Mononuclear cell (primary cell): ENCODE data around the gene NANOGP8. TPM values are rescaled to one million over a fixed set of nuclear protein-coding genes. Genes with fewer than 3 reads are reported as not detected.

ENCODE experiments used
- H3K27me3 ChIP-seq: 2 replicates; pipeline ENCODE4 v1.6.0; 2011; ENCODE audit warnings: low read length, control low read depth; ENCODE audit not compliant: insufficient read depth
- H3K4me1 ChIP-seq: 2 replicates; pipeline ENCODE4 v1.5.1; 2011; ENCODE audit warnings: mild to moderate bottlenecking, low read length, control low read depth; ENCODE audit not compliant: insufficient read depth
- H3K4me3 ChIP-seq: 2 replicates; pipeline ENCODE4 v1.5.1; 2011; ENCODE audit warnings: mild to moderate bottlenecking, low read length, moderate library complexity
- H3K9me3 ChIP-seq: 2 replicates; pipeline ENCODE4 v1.5.1; 2011; ENCODE audit warnings: low read depth, mild to moderate bottlenecking, control low read depth, low read length
- total RNA-seq: library from RNA; depleted of rRNA; stranded (reverse); fragments of >200 nt; gene quantifications from one replicate; pipeline ENCODE4 v1.2.3, GENCODE V29; 2012

Gene NANOGP8
- total RNA-seq, 1 donor: 0.21 TPM

DNA sequence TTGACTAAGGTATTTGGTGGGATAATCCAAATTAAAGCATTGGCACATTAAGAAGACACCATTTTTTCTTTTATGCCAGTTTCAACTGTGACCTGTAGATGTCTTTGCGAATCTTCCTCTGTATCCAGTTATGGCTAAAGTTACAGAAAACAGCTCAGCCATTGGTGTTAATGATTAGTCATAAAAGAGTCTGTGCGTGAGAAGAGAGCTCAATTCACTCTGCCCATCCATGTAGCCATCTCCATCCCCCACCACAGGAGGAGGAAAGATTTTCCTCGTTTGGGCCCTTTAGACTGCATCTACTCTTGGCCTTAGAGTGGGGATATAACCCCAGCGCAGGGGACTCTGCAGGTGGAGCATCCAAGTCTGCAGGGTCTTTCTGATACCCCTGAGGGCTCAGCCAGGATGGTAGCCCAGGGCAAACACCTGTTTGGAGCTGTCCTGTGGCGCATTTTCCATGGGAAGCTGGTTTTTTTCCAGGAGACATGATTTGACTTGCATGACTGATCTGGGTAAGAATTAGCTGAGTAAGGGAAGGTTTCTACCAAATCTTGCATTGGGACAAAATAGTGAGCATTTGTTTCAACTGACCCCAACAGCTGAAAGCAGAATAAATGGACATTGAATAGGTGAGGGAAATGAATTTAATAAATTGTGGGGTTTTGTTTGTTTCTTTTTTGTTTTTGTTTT is 29.5 kb downstream of the NANOGP8 start:
- H3K4me1 ChIP-seq: peaks cover 20% of the 10 kb centered on the region
- no peak overlapping the region for H3K4me3 ChIP-seq
- no peaks in the 10 kb centered on the region for H3K9me3 ChIP-seq
- no peaks in the 10 kb centered on the region for H3K27me3 ChIP-seq

DNA sequence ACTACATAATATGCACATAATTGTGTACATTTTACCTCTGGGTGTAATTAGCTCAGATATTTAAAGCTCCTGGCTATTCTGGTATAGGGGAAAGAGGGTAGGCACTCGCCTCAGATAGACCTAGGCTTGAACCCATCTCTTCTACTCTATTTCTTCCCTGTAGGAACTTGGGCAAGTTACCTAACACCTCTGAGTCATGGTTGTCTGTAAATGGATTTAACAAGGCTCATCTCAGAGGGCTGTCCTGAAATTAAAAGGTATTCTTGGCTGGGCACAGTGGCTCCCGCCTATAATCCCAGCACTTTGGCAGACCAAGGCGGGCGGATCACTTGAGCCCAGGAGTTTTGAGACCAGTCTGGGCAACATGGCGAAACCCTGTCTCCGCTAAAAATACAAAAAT is 30.7 kb downstream of the NANOGP8 start:
- H3K9me3 ChIP-seq: no peaks in the 10 kb centered on the region
- no peak overlapping the region for H3K4me3 ChIP-seq
- no peaks in the 10 kb centered on the region for H3K27me3 ChIP-seq
- peaks cover 16% of the 10 kb centered on the region for H3K4me1 ChIP-seq

DNA sequence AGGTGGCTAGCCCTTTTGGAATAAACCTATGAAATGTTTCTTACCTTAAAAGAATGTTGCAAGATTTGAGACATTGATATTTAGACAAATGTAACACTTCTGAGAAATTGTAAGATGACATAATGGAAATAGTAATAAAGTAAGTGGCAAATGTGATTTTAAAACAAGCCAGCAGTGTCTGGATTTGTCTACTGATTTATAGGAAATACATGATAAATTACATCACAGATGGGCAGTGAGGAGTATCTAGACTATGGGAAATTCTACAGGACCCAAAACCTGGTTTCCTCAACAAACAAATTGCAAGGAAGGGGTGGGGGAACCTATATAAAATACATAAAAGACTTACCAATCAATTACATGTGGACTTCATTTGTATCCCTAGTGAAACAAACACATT is 37.1 kb downstream of the NANOGP8 start:
- Histone ChIP-seq H3K27me3 (no peaks in the 10 kb centered on the region), H3K4me1 (peaks cover 12% of the 10 kb centered on the region), H3K4me3 (no peak overlapping the region), H3K9me3 (no peaks in the 10 kb centered on the region)

DNA sequence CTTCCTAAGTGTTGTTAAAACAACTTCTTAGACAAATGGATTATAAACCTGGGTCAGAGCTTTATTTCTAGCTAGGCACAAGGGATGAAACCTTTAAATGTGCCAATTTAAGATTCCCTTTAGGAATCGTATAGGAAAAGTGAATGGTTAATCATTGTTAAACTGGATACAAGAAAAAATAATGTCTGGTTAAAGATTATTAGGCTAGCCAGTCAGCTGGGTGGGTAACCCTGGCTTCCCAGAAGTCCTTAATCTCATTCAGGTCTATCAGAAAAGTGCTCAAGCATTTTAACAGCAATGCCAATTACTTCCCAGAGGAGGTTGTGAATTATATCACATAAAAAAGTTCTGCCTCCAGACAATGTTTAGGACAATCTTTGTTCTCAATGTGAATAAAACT is 37.6 kb downstream of the NANOGP8 start:
- H3K4me3 ChIP-seq: no peak overlapping the region
- peaks cover 17% of the 10 kb centered on the region for H3K4me1 ChIP-seq
- no peaks in the 10 kb centered on the region for H3K9me3 ChIP-seq
- no peaks in the 10 kb centered on the region for H3K27me3 ChIP-seq

DNA sequence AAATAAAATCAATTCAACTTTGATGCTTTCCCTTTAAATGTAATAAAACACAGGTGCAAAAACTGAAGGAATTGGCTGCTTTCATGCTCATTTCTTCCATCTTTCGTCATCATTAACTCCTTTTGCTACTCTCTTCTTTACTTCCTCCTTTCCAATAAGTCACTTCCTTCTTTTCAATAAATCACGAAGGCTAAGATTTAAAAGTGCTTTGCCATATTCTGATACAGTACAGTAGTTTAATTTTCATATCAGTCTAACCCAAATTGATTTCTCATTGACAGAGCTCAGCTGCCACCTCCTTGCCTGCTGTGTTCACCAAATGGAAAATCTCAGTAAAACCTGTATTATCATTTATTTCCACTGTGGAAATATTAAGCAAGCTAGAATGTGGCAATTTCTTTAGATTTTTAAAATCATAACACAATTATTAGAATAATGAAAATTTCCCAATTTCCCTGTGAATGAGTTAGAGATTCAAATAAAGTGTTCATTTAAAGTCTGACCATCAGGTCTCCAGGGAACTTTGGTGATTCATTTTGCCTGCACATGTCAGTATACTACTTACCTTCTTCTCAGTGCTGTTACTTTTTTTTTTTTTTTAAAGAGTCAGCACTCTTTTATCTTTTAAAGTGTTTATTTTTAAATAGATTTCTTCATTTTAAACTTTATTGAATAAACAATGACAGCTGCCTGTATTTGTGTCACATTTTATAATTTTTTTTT is 41.6 kb downstream of the NANOGP8 start:
- Histone ChIP-seq H3K4me1 (peaks cover 17% of the 10 kb centered on the region), H3K4me3 (no peak overlapping the region), H3K9me3 (no peaks in the 10 kb centered on the region), H3K27me3 (no peaks in the 10 kb centered on the region)

DNA sequence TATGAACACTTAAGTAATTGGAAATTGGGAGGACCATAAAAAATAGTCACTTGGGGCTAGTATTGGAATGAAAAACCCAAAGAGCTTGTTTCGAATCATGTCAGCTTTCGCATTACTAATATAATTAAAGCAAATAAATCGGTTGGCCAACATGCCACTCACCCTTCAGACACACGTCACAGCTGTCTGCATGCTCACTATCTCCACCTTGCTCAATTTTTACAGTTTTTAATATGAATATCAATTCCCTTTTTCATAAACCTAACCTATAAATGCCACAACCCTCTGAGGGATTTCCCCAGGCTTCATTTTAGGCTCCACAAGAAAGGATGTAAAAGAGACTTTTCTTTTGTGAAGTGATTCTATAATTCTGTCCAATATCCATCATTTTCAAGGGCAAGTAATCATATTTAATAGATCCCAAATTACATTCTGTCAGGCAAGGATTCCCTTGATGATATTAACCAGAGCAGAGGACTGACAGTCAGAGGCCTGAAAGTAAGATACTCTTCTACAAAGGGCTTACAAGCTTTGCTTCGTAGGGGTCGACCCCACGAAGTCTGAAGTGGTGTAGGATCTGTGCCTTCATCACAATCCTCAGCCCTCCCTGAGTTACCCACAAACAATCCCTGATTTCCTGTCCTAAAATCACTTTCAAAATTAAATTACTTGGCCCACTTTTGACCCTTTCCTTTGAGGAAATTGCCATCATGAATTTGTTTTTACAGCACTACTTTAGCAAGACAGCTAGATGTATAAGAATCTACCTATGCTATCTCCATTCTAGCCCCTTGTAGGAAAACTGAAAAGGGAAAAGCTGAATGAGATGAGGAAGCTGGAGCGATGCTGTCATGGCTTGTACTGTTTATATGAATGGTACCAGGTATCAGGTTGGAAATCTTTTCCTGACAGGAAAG is 44.5 kb downstream of the NANOGP8 start:
- no peaks in the 10 kb centered on the region for H3K9me3 ChIP-seq
- H3K4me1 ChIP-seq: peaks cover 17% of the 10 kb centered on the region
- H3K4me3 ChIP-seq: no peak overlapping the region
- no peaks in the 10 kb centered on the region for H3K27me3 ChIP-seq

DNA sequence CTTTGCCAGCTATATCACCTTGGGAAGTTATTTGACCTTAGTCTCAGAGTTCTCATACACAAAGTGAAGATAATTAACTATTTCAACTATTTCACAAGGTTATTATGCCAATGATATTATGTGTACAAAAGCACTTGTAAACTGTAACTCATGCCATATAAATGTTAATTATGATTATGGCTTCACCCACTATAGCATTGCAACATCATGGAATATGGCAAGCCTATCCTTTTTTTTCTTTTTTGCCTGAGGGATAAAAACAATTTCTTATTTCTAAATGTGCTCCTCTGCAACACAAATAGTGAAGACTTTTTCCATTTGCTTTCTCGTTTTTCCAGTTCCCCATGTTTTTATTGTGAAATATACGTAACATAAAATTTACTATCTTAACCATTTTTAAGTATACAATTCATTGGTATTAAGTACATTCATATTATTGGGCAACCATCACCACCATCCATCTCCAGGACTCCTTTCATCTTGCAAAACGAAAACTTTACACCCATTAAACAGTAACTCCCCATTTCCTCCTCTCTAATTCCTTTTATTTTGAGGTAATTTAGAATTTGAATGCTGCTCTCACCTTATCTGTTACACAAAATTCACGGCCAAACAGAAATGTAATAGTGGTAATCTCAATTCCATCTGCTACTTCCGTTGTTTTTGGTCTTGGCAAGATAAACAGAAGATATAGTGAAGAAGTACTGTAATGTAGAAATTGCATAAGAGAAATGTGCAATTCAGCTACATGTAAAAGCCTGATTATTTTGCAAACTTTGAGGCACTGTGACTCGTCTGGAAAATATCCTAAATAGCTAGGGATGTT is 46.3 kb downstream of the NANOGP8 start:
- Histone ChIP-seq H3K4me3 (no peak overlapping the region), H3K27me3 (no peaks in the 10 kb centered on the region), H3K4me1 (peaks cover 10% of the 10 kb centered on the region)

More for the DNA sequence above, 46.3 kb downstream of the NANOGP8 start:
- no peaks in the 10 kb centered on the region for H3K9me3 ChIP-seq

Other genes starting within 250 kb of the NANOGP8 start
- gene AQR, start 115.6 kb downstream of the NANOGP8 start, total RNA-seq: 38.4 TPM
- 29.5 TPM for gene ZNF770, start 97.0 kb downstream of the NANOGP8 start, total RNA-seq